Transverse colon (tissue), 4 donors: ENCODE results near the gene PLIN5.

Experiments used
- EP300 ChIP-seq: sonication (generic); formaldehyde crosslinking; IDR thresholded peaks from one replicate; pipeline ENCODE4 v1.6.1; 2017; ENCODE audit warnings: antibody characterized with exemption, low read depth
- POLR2A ChIP-seq: fragments of 450-650 bp; IDR thresholded peaks from one replicate; pipeline ENCODE4 v1.6.1; 2016; ENCODE audit warnings: antibody characterized with exemption, mild to moderate bottlenecking, moderate library complexity
- POLR2AphosphoS5 ChIP-seq, 3 donors: sonication (generic); formaldehyde crosslinking; IDR thresholded peaks; one replicate each; pipeline ENCODE4 v1.6.1; 2016; ENCODE audit warnings: antibody characterized with exemption in 3 of 3
- TF ChIP-seq, protein P1 (sequence below), 5 experiments: fragments of 200-600 bp in 3 of 5; fragments of 450-650 bp in 2 of 5; sonication (generic) in 3 of 5; IDR thresholded peaks; 1 replicate in 2 of 5; 2 replicates in 3 of 5; pipeline ENCODE4 v1.5.1; 2016 to 2017; ENCODE audit warnings: antibody characterized with exemption in 5 of 5, inconsistent platforms in 3 of 5, mild to moderate bottlenecking in 2 of 5, moderate library complexity in 1 of 5

- TF ChIP-seq EP300 (no peak), POLR2AphosphoS5 (IDR thresholded peaks at IDR 0.05) (no peak), POLR2A (no peak)
- TF ChIP-seq, protein P1, sequence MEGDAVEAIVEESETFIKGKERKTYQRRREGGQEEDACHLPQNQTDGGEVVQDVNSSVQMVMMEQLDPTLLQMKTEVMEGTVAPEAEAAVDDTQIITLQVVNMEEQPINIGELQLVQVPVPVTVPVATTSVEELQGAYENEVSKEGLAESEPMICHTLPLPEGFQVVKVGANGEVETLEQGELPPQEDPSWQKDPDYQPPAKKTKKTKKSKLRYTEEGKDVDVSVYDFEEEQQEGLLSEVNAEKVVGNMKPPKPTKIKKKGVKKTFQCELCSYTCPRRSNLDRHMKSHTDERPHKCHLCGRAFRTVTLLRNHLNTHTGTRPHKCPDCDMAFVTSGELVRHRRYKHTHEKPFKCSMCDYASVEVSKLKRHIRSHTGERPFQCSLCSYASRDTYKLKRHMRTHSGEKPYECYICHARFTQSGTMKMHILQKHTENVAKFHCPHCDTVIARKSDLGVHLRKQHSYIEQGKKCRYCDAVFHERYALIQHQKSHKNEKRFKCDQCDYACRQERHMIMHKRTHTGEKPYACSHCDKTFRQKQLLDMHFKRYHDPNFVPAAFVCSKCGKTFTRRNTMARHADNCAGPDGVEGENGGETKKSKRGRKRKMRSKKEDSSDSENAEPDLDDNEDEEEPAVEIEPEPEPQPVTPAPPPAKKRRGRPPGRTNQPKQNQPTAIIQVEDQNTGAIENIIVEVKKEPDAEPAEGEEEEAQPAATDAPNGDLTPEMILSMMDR (IDR thresholded peaks at IDR 0.05): no peak
Measured at GRCh38 chr19:4494691-4495064, 40.3 kb downstream of the PLIN5 start.
